Endothelial cell of hepatic sinusoid (primary cell): ENCODE measurements around the gene OMG.
"Not testable (repeated sequence)": the region's sequence is repeated elsewhere in the genome, so short reads cannot be mapped to it uniquely, and the experiment has no call there.

Source experiments
- in situ Hi-C: cut with HindIII; loops from 2 replicates; pipeline ENCODE4 v1.10.0; 2017; ENCODE audit warnings: low sequenced_read_pairs

OMG gene

GRCh38 chr17:31266042-31266441 is 31.0 kb downstream of the OMG start:
- in situ Hi-C loops, result no loop called here

- in situ Hi-C loops, result not testable (repeated sequence)
Measured at GRCh38 chr17:31262923-31263322, 34.1 kb downstream of the OMG start.

- in situ Hi-C loops, result no loop called here
Measured at GRCh38 chr17:31261601-31262000, 35.4 kb downstream of the OMG start.

GRCh38 chr17:31260151-31260550 is 36.9 kb downstream of the OMG start:
- in situ Hi-C loops, result no loop called here

- in situ Hi-C loops, result no loop called here
Measured at GRCh38 chr17:31256936-31257335, 40.1 kb downstream of the OMG start.

GRCh38 chr17:31254654-31255053 is 42.4 kb downstream of the OMG start:
- in situ Hi-C loops, result no loop called here

GRCh38 chr17:31252741-31253140 is 44.3 kb downstream of the OMG start:
- in situ Hi-C loops, result no loop called here

- in situ Hi-C loops, result no loop called here
Measured at GRCh38 chr17:31251970-31252328, 45.1 kb downstream of the OMG start.

- in situ Hi-C loops, result no loop called here
Measured at GRCh38 chr17:31251105-31251969, 45.7 kb downstream of the OMG start.

- in situ Hi-C loops, result no loop called here
Measured at GRCh38 chr17:31250229-31250628, 46.8 kb downstream of the OMG start.

- in situ Hi-C loops, result no loop called here
Measured at GRCh38 chr17:31249835-31250141, 47.3 kb downstream of the OMG start.

- in situ Hi-C loops, result no loop called here
Measured at GRCh38 chr17:31248986-31249834, 47.8 kb downstream of the OMG start.
